GM18508 (cell line): ENCODE results near the gene CYP21A2.

Experiments used
- ATAC-seq: cut with Tn5 transposase; IDR thresholded peaks from one replicate; pipeline ENCODE4 v1.9.1; 2021; ENCODE audit warnings: moderate number of reproducible peaks; ENCODE audit not compliant: insufficient read depth, unreplicated experiment

The CYP21A2 gene

GRCh38 chr6:32079566-32080290, 41.5 kb downstream of the CYP21A2 start:
- ATAC-seq, result no peak

DNA sequence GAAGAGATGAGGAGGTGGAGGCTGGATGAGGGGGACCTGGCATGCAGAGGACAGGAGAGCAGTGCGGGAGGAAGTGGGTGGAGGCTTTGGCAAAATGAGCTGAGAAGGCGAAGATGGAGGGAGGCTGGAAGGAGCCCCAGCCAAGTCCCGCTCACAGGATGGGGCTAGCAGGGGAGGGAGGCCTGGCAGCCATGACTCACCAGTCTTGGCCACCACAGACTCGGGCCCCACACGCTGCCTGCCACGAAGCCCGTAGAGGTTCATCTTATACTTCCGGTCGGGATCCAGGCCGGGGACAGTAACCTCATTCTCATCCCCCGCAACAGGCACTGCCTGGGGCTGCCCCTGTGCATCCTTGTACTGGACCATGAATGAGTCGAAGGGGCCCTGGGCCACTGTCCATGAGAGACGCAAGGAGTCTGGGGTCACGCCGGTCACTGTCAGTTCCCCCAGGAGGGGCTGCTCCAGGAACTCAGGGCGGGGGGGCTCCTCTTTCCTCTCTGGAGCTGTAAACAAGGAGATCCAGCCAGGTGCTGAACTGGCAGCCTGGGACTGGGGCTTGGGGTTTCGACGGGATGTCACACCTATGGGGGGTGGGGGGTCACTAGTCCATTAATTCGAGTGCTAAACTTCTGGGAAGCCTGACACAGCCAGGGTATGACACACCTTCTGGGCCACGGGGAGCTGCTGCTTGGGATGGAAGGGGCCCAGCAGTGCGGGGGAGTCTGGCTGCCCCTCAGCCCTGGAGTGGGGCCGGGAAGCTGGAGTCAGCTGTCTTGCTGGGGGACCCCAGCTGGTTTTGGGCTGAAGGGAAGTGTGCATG, 43.2 kb downstream of the CYP21A2 start:
- ATAC-seq, result no peak

GRCh38 chr6:32082478-32082877, 44.3 kb downstream of the CYP21A2 start:
- no peak for ATAC-seq

DNA sequence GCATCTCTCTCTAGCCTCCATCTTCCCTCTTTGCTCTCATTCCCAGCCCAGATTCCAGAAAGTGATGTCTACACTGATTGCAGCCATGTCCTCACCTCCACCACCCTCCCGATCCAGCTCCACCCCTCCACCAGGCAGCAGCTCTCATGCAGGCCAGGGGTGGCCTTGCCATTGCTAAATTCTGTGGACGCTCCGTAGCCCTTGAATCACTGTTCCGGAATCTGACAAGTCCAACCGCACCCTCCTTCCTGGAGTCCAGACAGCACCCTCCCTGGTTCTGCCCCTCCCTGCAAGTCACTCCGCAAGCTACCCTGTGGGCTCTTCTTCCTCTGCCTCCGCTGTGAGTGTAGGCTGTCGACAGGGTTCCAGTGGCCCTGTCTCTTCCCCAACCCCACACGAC, 44.7 kb downstream of the CYP21A2 start:
- ATAC-seq, result no peak

DNA sequence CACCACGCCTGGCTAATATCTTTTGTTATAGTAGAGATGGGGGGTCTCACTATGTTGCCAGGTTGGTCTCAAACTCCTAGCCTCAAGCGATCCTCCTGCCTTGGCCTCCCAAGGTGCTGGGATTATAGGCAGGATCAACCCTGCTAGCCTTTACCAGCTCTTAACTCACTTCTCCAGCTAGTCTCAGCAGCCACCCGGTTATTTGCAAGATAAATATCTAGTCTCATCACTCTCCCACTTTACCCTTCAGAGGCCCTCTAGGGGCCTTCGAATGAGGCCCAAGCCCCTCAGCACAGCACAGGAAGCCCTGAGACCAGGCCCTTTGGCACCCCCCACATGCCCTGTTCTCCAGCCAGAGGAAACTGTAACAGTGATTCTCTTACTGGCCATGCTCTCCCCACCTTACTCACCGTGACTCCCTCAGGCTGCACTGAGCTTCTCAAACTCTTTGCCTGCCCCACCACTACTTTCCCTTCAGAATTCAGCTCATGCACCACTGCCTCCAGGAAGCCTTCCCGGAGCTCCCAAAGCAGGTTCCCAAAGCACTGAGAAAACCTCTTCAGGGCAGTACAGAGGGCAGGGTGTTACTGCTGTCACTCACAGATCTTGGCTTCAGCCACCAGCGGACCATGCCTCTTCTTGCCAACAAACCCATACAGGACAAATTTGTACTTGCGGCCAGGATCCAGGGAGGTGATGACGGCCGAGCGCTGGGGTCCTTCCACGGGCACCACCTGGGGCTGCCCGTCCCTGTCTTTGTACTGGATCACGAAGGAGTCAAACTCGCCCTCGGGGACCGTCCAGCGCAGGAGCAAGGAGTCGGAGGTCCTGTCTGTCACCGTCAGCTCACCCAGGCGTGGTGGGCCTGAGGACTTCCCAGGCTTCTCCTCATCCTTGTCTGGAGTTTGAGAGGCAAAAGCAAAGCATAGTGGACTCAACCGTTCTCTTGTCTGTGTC, 45.9 kb downstream of the CYP21A2 start:
- ATAC-seq, result no peak

DNA sequence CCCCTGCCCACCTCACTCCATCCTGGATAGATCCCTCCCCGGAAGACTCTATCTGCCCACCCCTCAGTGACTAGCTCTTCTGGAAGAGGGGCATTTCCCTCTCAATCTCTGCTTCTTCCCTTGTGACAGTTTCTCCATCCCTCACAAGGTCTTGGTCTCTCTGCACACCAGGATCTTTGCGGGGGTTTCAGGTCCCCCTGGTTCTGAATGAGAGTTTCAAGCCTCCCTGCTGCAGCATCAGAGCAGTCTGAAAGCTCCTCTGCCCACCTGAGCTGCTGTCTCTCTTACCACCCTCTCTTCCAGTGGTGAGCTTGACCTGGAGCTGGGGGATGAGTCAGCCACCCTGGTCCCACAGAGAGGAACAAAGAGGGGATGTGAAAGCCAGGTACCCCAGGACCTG, 46.6 kb downstream of the CYP21A2 start:
- no peak for ATAC-seq

GRCh38 chr6:32085759-32086459, 47.7 kb downstream of the CYP21A2 start:
- no peak for ATAC-seq

DNA sequence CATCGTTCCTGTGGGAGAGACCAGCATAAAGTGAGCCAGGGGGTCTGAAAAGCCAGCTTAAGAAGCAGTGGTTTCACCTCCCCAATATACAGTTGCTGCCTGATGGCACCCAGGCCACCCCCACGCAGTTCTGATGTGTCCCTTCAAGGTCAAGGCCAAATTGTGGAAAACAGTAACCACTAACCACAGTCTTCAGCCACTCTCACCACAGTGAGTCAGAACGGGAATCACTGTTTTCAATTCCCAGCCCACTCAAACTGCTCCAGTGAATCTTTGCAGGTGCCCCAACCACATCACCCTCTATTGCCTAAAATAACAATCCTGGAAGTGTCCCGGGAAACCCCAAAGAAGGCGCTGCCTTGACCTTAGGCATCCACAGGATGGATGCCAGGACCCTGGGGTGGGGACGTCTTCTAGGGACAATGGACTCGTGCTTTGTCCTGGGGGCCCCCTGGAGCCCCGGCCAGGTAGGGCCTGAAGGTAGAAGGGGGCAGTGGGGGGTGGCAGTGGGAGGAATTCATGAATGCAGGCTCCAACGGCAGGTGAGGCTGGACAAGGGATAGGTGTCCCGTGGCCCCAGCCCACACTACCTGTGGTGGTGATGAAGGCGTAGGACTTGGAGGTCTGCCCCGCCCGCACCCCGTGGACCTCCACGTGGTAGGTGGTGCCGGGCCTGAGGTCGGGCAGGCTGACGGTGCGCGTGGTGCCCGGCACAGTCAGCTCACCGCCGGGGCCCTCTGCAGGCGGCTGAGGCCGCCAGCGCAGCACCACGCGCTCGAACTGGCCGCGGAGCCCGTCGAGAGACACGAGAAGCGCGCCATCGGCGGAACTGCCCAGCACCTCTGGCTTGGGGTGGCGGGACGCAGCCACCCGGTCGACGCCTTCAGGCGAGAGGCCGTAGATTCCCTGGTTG, 48.7 kb downstream of the CYP21A2 start:
- no peak for ATAC-seq

- ATAC-seq, result no peak
Measured at GRCh38 chr6:32087574-32088486, 49.6 kb downstream of the CYP21A2 start.

DNA sequence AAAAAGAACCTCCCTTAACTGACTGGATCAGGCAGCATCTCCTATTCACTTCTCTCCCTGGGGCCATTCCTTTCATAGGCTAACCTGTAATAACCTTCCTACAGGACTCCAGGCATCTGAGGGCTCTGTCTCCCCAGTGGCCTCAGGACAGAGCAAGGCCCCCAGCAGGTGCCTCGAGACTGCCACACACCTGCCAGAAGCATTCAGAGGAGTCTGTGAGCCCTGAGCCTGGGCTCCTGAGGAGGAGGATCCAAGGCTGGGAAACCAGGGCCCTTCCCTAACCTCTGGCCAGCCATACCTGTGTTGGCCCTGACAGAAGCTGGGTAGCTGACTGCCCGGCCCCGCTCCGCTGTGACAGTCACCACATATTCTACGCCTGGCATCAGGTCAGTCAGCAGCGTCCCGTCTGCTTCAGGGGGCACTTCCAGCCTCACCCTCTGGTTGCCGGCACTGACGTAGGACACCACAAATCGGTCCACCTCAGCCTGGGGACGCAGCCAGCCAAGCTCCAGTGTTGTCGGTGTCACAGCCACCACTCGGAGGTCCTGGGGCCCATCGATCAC, 50.4 kb downstream of the CYP21A2 start:
- no peak for ATAC-seq

- no peak for ATAC-seq
Measured at GRCh38 chr6:32089082-32089828, 51.0 kb downstream of the CYP21A2 start.
